HG03135 (cell line): ENCODE measurements around the gene DAAM1.

Source experiments
- ATAC-seq: cut with Tn5 transposase; IDR thresholded peaks from one replicate; pipeline ENCODE4 v1.9.1; 2021; ENCODE audit warnings: mild to moderate bottlenecking, moderate library complexity; ENCODE audit not compliant: unreplicated experiment

The DAAM1 gene

DNA sequence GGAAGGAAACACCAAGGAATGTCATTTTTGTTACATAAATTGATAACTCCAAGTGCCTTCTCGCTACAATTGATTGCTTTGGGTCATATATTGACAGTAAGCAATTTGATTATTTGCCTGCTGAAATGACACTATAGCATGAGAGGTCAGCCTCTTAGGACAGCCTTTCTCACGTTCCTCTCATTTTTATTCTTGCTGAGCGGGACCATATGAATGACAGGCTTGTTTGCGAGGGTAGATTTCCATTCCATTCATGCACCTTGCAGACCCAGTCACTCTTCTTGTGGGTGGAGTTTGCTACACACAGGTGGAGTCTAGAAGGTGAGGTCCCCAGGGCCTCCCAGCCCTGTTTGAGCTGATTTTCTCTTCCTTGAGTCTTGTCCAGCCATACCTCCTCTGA lies 27.3 kb downstream of the DAAM1 start:
- ATAC-seq = no peak

DNA sequence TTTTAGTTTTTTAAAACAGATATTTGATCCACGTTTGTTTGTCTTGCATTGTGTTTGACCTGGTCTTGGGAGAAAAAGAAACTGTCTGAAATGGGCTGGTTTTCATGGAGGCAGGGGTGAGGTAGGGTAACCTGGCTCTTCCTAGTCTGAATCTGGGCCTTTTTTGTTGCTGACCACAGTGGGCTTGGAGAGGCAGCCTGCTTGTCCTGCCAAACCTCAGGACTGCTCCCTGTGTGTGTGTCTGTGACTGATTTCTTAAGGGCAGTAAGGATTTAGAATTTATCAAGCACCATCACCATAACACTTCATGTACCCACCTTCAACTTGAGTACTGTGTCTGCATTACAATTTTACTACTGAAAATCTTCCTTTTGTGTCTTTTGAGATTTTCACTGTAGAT lies 28.5 kb downstream of the DAAM1 start:
- ATAC-seq = no peak

- no peak for ATAC-seq
These were observed 33.1 kb downstream of the DAAM1 start for GRCh38 chr14:59221568-59221967.

GRCh38 chr14:59224341-59224740 lies 35.9 kb downstream of the DAAM1 start:
- ATAC-seq = no peak

DNA sequence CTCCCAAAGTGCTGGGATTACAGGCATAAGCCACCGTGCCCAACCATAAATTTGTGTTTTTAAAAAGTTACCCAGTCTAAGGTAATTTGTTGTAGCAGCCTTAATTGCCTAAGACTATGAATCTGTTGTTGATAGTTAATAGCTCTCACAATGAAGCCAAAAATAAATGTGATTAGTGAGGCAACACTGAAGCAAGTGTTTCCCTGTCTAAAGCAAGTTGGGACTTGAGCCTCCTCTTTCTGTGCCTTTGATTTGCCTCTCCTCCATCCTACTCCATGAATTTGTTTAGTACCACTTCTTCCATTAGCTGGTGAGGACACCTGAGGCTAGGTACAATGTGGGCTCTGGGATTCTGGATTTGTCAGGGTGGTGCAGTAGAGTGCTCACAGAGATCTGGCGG lies 36.8 kb downstream of the DAAM1 start:
- ATAC-seq = no peak

- no peak for ATAC-seq
These were observed 40.0 kb downstream of the DAAM1 start for GRCh38 chr14:59228421-59228820.

DNA sequence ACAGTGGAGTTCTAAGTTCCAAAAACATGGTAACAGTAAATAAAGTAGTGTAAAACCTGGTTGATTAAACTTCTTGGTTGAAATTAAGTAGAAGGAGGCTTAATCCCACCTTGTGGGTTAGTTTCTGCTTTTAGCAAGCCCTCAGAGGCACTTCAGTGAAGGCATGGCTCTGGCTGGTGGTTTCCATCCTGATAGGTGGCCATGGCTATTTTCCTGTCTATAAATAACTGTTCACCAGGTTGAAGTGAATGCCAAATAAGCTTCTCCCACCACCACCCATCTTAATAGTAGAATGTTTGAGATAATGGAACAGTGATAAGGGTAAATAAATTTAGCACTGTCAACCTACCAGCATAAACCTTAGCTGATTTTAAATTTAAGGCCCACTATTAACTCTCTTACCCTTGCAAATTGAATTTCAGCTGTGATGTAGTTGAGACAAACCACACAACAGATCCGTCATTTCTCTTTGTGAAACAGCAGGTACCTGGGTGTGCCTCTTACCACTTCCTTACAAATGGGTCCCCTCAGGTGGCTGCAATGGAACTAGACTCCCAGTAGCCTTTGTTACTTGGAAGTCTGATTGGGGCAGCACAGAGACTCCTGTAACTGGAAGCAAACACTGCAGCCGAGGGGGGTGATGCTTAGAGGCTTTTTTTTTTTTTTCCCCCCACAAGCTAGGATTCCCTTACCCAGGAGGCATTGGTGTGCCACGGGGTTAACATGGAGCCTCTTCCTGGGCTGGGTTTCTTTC lies 41.4 kb downstream of the DAAM1 start:
- no peak for ATAC-seq

DNA sequence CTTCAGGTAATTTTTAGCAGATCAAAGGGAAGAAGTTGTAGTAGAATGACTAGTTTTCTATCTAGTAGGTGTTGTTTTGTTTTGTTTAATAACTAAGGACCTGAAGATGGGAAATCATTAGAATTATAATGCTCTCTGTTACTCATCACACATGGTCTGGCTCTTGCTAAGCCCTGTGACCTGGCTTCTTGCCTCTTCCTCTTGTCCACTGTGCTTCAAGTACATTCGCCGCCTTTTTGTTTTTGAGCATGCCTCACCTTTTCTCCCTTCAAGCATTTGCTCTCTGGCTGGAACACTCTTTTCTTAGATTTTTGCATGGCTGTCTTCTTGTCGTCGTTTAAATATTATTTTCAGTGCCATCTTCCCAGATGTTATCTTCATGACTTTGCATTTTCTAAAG lies 47.7 kb downstream of the DAAM1 start:
- ATAC-seq = no peak

- ATAC-seq = no peak
These were observed 49.7 kb downstream of the DAAM1 start for GRCh38 chr14:59238216-59238615.

DNA sequence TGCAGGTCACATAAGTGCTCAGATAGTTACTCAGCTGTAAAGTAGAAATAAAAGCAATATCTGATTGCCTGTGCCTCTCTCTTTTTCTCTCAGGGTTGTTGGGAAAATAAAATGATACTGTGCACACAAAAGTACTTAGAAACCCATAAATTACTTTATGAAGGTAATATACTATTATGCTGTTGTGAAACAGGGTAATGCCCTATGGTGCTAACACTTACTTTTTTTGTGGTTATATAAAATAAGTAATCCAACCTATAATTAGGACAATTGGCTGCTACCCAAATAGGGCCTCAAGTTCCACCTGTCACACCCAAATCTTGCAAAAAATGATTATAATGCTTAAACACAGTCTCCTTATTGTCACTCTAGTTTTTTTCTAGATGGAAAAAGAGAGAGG lies 50.6 kb downstream of the DAAM1 start:
- ATAC-seq = no peak

DNA sequence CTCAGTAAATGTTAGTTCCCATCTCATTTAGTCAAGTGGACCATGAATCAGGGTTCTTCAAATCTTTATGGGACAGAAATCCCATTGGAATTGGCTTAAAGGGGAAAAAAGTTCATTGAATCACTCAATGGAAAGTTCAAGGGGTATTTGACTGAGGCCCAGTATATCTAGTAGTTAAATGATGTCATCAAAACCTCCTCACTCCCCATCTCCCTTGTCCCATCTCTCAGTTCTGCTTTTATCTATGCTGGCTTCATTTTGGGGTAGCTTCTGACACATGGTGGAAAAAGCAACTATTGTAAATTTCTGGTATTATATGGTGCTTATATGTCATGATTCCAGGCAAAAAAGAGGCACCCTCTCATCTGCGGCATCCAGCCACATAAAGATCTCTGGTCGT lies 51.9 kb downstream of the DAAM1 start:
- peak; percentile 87 for ATAC-seq

- no peak for ATAC-seq
These were observed 52.7 kb downstream of the DAAM1 start for GRCh38 chr14:59241121-59241520.

GRCh38 chr14:59243174-59243573 lies 54.7 kb downstream of the DAAM1 start:
- ATAC-seq = no peak

- ATAC-seq = no peak
These were observed 56.1 kb downstream of the DAAM1 start for GRCh38 chr14:59244581-59244980.

GRCh38 chr14:59245809-59246295 lies 57.4 kb downstream of the DAAM1 start:
- peak; percentile 76 for ATAC-seq

- ATAC-seq = no peak
These were observed 58.1 kb downstream of the DAAM1 start for GRCh38 chr14:59246566-59246965.

GRCh38 chr14:59247801-59248584 lies 59.5 kb downstream of the DAAM1 start:
- ATAC-seq = no peak

DNA sequence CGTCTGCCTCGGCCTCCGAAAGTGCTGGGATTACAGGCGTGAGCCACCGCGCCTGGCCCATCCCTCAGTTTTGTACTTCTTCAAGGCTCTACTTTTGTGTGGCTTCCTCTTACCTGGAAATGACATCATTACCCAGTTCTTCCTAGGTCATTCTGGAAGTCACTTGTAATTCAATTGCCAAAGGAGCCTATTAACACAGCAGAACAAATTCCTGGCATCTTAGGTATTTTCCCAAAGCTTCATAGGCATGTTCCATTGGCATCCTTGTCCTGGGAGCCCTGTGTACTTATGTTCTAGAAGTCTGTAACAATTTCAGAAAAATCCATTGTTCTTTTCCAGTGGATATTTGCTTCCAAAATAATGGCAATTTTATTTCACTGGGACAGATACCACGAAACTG lies 60.6 kb downstream of the DAAM1 start:
- no peak for ATAC-seq

- no peak for ATAC-seq
These were observed 63.6 kb downstream of the DAAM1 start for GRCh38 chr14:59251811-59252771.

DNA sequence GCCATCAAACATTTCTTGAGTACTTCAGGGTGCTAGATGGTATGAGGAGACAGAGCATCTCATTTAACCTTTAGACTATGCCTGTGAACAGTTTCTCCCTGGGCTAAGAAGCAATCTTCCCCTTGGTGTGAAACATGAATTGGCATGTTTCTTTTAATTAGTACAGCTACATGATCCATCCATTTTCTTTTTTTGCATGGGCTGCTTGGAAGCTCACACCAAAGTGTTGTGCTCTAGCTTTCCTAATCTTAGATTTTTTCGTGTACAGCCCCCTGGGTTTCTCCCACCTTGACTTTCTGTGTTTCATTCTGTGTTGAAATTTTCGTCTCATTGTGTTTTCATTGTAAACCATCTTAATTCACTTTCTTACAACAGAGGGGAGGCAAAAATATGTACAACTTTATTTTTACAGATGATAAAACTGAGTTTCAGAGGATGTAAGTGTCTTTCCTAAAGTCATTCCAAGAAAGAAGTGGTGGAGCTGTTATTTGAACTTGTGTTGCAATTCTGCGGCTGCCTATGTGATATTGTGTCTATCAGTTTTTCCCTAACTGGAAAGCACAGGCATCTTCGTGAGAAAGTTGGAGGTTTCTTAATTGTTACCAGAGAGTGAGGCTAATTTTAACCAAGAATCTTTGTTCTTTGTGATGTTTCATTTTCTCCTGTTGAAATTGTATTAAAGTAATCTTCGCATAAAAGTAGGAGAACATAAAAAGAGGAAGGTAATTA lies 64.5 kb downstream of the DAAM1 start:
- ATAC-seq = no peak
